Ovary (tissue), 9 donors: Measurements from ENCODE around the gene TEX29. TPM values are rescaled to one million over a fixed set of nuclear protein-coding genes. Genes with fewer than 3 reads are reported as not detected.

Source experiments
- DNase-seq, 5 donors: peaks; one replicate each; pipeline ENCODE4 v3.0.0-alpha.2; 2019 to 2020
- H3K27ac ChIP-seq, 2 donors: fragments of 200-600 bp; one replicate each; pipeline versions ENCODE4 v1.5.1 to v1.8.0; 2019 to 2022
- H3K27me3 ChIP-seq: fragments of 200-600 bp; one replicate; pipeline ENCODE4 v1.8.0; 2022
- H3K36me3 ChIP-seq: fragments of 200-600 bp; sonication (generic); one replicate; pipeline ENCODE4 v1.5.1; 2019
- H3K4me1 ChIP-seq: one replicate; pipeline ENCODE4 v1.8.1; 2013; ENCODE audit warnings: mild to moderate bottlenecking, moderate library complexity; ENCODE audit not compliant: insufficient read depth
- H3K4me3 ChIP-seq: fragments of 200-600 bp; sonication (generic); one replicate; pipeline ENCODE4 v1.5.1; 2017
- H3K9me3 ChIP-seq, 2 donors: fragments of 200-600 bp in 1 of 2; sonication (generic) in 1 of 2; one replicate each; pipeline versions ENCODE4 v1.5.1 to v1.8.1; 2013 to 2019; ENCODE audit warnings: mild to moderate bottlenecking in 1 of 2, moderate library complexity in 1 of 2
- CTCF ChIP-seq, 3 donors: fragments of 450-650 bp in 2 of 3; fragments of 200-600 bp in 1 of 3; IDR thresholded peaks; one replicate each; pipeline versions ENCODE4 v1.5.1 to v1.8.0; 2016 to 2022; ENCODE audit warnings: antibody characterized with exemption in 3 of 3, mild to moderate bottlenecking in 1 of 3
- EP300 ChIP-seq: sonication (generic); formaldehyde crosslinking; IDR thresholded peaks from one replicate; pipeline ENCODE4 v1.6.1; 2017; ENCODE audit warnings: antibody characterized with exemption
- POLR2A ChIP-seq: fragments of 450-650 bp; IDR thresholded peaks from one replicate; pipeline ENCODE4 v1.6.1; 2017; ENCODE audit warnings: antibody characterized with exemption, mild to moderate bottlenecking, moderate library complexity
- WGBS, 3 donors: extraction: QIAGEN DNeasy Blood & Tissue Kit in 1 of 3; methylation state at CpG; one replicate each; pipeline versions ENCODE4 v1.1.5 to v1.1.7; 2013 to 2017; 5-methylcytosine and 5-hydroxymethylcytosine counted together
- intact Hi-C, 4 donors: fragments of 100-400 bp; cut with DNase I; formaldehyde crosslinking; loops; one replicate each; pipeline versions ENCODE4 v1.11.0 to v1.15.1; 2022 to 2023
- polyA plus RNA-seq, 2 donors: library from polyadenylated mRNA; stranded (reverse); fragments of 200-250 nt in 1 of 2; fragments of 350-450 nt in 1 of 2; fragmentation: Illumina TruSeq in 1 of 2; extraction: RNeasy Lipid Tissue Mini Kit (QIAGEN cat#74804) in 1 of 2; gene quantifications; one replicate each; pipeline ENCODE4 v1.2.3, GENCODE V29; 2013 to 2014
- total RNA-seq, 7 donors: library from RNA; depleted of rRNA in 2 of 7; stranded (reverse); fragments of >200 nt in 2 of 7; fragmentation: NEBNext Ultra II Directional in 3 of 7; extraction: Animal tissue kit (Norgen Biotek cat#: 25700) in 3 of 7; gene quantifications; one replicate each; pipeline versions ENCODE4 v1.1.0 to v1.2.4, GENCODE V29; 2016 to 2023
- donor health status: DM: no; HTN: no; CAD: no; lungs with moderate emphysema.
- donor health status: DM: no; HTN: no; CAD: no.
- donor health status: Bipolar disorder and iron deficiency.
- donor health status: DM: yes; HTN: yes; CAD: no.
- donor health status: DM: no; HTN: no; CAD: no.
- donor health status: DM: yes; HTN: yes; CAD: no.

The TEX29 gene
- total and polyA plus RNA-seq, 9 donors = 0.25 to 0.35 TPM; not detected in 7

DNA sequence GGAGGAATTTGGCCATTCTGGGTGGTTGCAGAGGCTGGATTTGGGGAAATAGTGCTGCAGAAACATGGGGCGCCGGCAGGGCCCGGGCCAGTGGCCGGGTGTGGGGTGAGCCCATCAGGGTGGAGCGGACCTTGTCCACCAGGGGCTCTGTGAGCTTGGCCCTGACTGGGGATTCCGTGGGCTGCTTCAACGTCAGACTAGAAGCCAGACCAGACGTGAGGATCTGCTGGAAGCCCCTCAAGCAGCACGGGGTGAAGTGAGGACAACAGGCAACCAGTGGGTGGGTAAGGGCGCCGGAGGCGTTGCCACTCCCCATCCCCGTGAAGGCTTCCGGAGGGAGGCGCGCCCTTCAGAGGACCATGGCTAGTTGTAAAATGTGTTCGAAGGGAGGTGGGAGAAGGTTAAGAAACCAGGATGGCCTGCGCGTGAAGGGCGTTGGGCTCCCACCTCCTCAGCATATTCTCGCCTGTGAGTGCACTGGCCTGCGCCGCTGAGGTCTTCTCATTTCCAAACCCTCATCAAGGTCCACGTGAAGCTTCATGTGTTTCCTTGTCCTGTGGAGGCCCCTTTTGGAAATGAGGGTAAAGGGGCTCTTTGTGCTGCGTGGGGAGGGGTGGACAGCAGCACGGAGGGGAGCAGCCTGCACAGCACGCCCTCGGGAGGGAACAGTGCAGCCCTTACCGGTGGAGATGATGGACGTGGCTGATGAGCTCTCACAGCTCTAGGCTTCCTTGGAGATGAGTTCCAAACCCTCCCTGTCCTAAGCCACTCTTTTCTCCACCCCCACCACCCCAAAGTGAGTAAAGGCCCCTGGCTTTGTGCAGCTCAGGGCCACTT, 8.3 kb downstream of the TEX29 start:
- 84 to 87% (median 86%) methylated on average over 30 of the region's 30 CpGs for WGBS, 3 donors
- Histone ChIP-seq H3K36me3 (no peaks in the 10 kb centered on the region), H3K27ac (no peak overlapping the region), H3K9me3 (no peaks in the 10 kb centered on the region), H3K4me1 (no peaks in the 10 kb centered on the region), H3K4me3 (no peak overlapping the region), H3K27me3 (no peaks in the 10 kb centered on the region)
- DNase-seq = peak in 1 of 5 donors; percentile 5
- TF ChIP-seq POLR2A (no peak), CTCF (IDR thresholded peaks at IDR 0.05) (no peak), EP300 (no peak)
- intact Hi-C loops = no loop called here

DNA sequence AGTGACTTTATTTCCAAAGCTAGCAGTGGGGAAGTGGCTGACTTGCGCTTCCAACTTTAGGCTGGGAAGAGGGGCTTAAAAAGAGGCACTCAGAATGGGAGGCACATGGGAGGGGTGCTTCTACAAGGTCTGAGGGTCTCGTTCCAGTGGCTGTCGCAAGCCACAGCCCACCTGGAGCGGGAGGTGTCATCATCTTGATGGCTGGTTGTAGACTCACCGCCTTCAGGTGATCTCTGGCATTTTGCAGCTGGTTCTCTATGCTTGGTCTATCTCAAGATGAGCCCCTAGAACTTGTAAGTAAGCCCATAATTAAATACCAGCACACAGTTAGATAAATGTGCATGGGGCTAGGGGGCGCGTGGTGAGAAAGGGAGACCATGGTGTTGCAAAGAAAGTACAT, 9.2 kb downstream of the TEX29 start:
- no peaks in the 10 kb centered on the region for H3K36me3 ChIP-seq
- H3K27ac ChIP-seq = no peak overlapping the region
- intact Hi-C loops = no loop called here
- WGBS, 3 donors = 80 to 90% (median 87%) methylated on average over 7 of the region's 7 CpGs
- H3K9me3 ChIP-seq = no peaks in the 10 kb centered on the region
- TF ChIP-seq POLR2A (no peak), EP300 (no peak), CTCF (IDR thresholded peaks at IDR 0.05) (no peak)
- no peak for DNase-seq
- no peak overlapping the region for H3K4me3 ChIP-seq
- H3K27me3 ChIP-seq = no peaks in the 10 kb centered on the region
- no peaks in the 10 kb centered on the region for H3K4me1 ChIP-seq

GRCh38 chr13:111330066-111330610, 9.7 kb downstream of the TEX29 start:
- intact Hi-C loops = no loop called here
- Histone ChIP-seq H3K4me3 (no peak overlapping the region), H3K36me3 (no peaks in the 10 kb centered on the region), H3K4me1 (no peaks in the 10 kb centered on the region), H3K27ac (no peak overlapping the region), H3K9me3 (no peaks in the 10 kb centered on the region), H3K27me3 (no peaks in the 10 kb centered on the region)
- 44 to 49% (median 48%) methylated on average over 11 of the region's 11 CpGs for WGBS, 3 donors
- TF ChIP-seq EP300 (no peak), CTCF (IDR thresholded peaks at IDR 0.05) (no peak), POLR2A (no peak)
- no peak for DNase-seq

- intact Hi-C loops = no loop called here
- 83 to 89% (median 84%) methylated on average over 5 of the region's 5 CpGs for WGBS, 3 donors
- H3K27me3 ChIP-seq = no peaks in the 10 kb centered on the region
- no peaks in the 10 kb centered on the region for H3K9me3 ChIP-seq
- no peak for DNase-seq
- no peak for TF ChIP-seq POLR2A
- TF ChIP-seq CTCF (IDR thresholded peaks at IDR 0.05) = no peak
- no peak for TF ChIP-seq EP300
- no peaks in the 10 kb centered on the region for H3K36me3 ChIP-seq
- H3K27ac ChIP-seq = no peak overlapping the region
- no peak overlapping the region for H3K4me3 ChIP-seq
- no peaks in the 10 kb centered on the region for H3K4me1 ChIP-seq
Observed at GRCh38 chr13:111335298-111335697, 14.9 kb downstream of the TEX29 start.
